Caco-2 (cell line): ENCODE results near the gene LMF1. TPM values are rescaled to one million over a fixed set of nuclear protein-coding genes. Genes with fewer than 3 reads are reported as not detected.
"Not testable (repeated sequence)": the region's sequence is repeated elsewhere in the genome, so short reads cannot be mapped to it uniquely, and the experiment has no call there.

ENCODE experiments used
- BruUV-seq: library from RNA; stranded (reverse); fragments of 400-500 nt; replicated peaks from 2 replicates; lab custom pipeline; 2021; lab: Mats Ljungman, UMichigan
- CTCF ChIA-PET: fragments of 300-600 bp; sonication (Branson Sonifier 250); formaldehyde crosslinking; loops from one replicate; lab custom pipeline; 2022; ENCODE audit warnings: antibody characterized with exemption; lab: Charles Lee
- POLR2A ChIA-PET: fragments of 300-600 bp; sonication (Branson Sonifier 250); formaldehyde crosslinking; loops from one replicate; lab custom pipeline; 2022; ENCODE audit warnings: antibody characterized with exemption; lab: Charles Lee
- DNase-seq, 2 experiments: peaks; one replicate each; pipeline versions ENCODE4 v3.0.0 to v3.0.0-alpha.2; 2020 to 2022
- H3K27me3 ChIP-seq: replicated peaks from 2 replicates; pipeline ENCODE4 v1.6.0; 2011; ENCODE audit warnings: low read length; ENCODE audit not compliant: control insufficient read depth, insufficient read depth
- H3K36me3 ChIP-seq: 2 replicates; pipeline ENCODE4 v1.5.1; 2011; ENCODE audit warnings: low read length; ENCODE audit not compliant: control insufficient read depth, insufficient read depth
- H3K4me1 ChIP-seq: fragments of 250-450 bp; sonication (Bioruptor Pico); 2 replicates; pipeline ENCODE4 v1.5.1; 2020; ENCODE audit warnings: mild to moderate bottlenecking
- H3K4me3 ChIP-seq: 2 replicates; pipeline ENCODE4 v1.5.1; 2011; ENCODE audit warnings: low read depth, mild to moderate bottlenecking, control low read depth, low read length
- H3K9me3 ChIP-seq: fragments of 250-450 bp; sonication (Bioruptor Pico); 2 replicates; pipeline ENCODE4 v1.5.1; 2020; ENCODE audit warnings: mild to moderate bottlenecking, moderate library complexity
- H3K27ac Mint-ChIP-seq: one replicate; pipeline ENCODE4 v1.8.0; 2022; ENCODE audit warnings: mixed read lengths; ENCODE audit not compliant: unreplicated experiment
- H3K27me3 Mint-ChIP-seq: one replicate; pipeline ENCODE4 v1.8.0; 2022; ENCODE audit warnings: mixed read lengths; ENCODE audit not compliant: insufficient read depth, unreplicated experiment
- H3K36me3 Mint-ChIP-seq: one replicate; pipeline ENCODE4 v1.8.0; 2022; ENCODE audit warnings: mild to moderate bottlenecking, mixed read lengths; ENCODE audit not compliant: insufficient read depth, unreplicated experiment
- H3K4me1 Mint-ChIP-seq: one replicate; pipeline ENCODE4 v1.8.0; 2022; ENCODE audit warnings: low read depth, mixed read lengths; ENCODE audit not compliant: unreplicated experiment
- H3K4me3 Mint-ChIP-seq: one replicate; pipeline ENCODE4 v1.8.0; 2022; ENCODE audit warnings: mild to moderate bottlenecking, moderate library complexity, mixed read lengths; ENCODE audit not compliant: unreplicated experiment
- H3K9me3 Mint-ChIP-seq: one replicate; pipeline ENCODE4 v1.8.0; 2022; ENCODE audit warnings: mixed read lengths; ENCODE audit not compliant: unreplicated experiment
- intact Hi-C: fragments of 100-400 bp; cut with micrococcal nuclease; formaldehyde crosslinking; loops from one replicate; pipeline ENCODE4 v1.10.0; 2022; ENCODE audit not compliant: unreplicated experiment
- total RNA-seq: library from RNA; stranded (reverse); gene quantifications from 2 replicates; pipeline ENCODE4 v1.2.3, GENCODE V29; 2022
- TF ChIP-seq, protein P1 (sequence below), 2 experiments: fragments of 200-600 bp in 1 of 2; IDR thresholded peaks; 1 replicate in 1 of 2; 2 replicates in 1 of 2; pipeline versions ENCODE4 v1.5.1 to v1.8.0; 2011 to 2022; ENCODE audit warnings: antibody characterized with exemption in 1 of 2, control low read depth in 1 of 2, inconsistent platforms in 1 of 2, low read depth in 1 of 2, low read length in 1 of 2, mild to moderate bottlenecking in 1 of 2, moderate library complexity in 1 of 2; ENCODE audit not compliant: insufficient read depth in 1 of 2, severe bottlenecking in 1 of 2, unreplicated experiment in 1 of 2

The LMF1 gene
- total RNA-seq, 1 experiment from 2014 or later, result 12.3 TPM

DNA sequence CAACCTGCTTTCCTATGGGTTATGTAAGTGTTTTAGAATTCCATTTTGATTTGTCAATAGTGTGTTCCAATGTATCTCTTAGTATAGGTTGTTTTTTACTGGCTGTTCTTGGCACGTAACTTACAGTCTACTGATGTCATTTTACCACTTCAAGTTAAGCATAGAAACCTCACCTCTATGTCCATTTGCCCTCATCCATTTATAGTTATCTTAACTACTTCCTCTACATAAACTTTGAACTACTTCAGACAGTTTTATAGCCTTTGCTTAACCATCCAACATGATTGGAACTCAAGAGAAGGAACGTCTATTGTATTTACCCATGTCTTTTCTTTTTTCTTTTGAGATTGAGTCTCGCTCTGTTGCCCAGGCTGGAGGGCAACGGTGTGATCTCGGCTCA lies 105.8 kb downstream of the LMF1 start:
- TF ChIP-seq, protein P1, sequence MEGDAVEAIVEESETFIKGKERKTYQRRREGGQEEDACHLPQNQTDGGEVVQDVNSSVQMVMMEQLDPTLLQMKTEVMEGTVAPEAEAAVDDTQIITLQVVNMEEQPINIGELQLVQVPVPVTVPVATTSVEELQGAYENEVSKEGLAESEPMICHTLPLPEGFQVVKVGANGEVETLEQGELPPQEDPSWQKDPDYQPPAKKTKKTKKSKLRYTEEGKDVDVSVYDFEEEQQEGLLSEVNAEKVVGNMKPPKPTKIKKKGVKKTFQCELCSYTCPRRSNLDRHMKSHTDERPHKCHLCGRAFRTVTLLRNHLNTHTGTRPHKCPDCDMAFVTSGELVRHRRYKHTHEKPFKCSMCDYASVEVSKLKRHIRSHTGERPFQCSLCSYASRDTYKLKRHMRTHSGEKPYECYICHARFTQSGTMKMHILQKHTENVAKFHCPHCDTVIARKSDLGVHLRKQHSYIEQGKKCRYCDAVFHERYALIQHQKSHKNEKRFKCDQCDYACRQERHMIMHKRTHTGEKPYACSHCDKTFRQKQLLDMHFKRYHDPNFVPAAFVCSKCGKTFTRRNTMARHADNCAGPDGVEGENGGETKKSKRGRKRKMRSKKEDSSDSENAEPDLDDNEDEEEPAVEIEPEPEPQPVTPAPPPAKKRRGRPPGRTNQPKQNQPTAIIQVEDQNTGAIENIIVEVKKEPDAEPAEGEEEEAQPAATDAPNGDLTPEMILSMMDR (IDR thresholded peaks at IDR 0.05; ENCODE audit: insufficient read depth in 1 of 2, low read depth in 1 of 2, low read length in 1 of 2, severe bottlenecking in 1 of 2, unreplicated experiment in 1 of 2), result no peak
- no peak for DNase-seq
- Histone ChIP-seq H3K36me3 (no peaks in the 10 kb centered on the region), H3K4me1 (no peaks in the 10 kb centered on the region), H3K27me3 (no peaks in the 10 kb centered on the region), H3K9me3 (no peaks in the 10 kb centered on the region), H3K4me3 (no peak overlapping the region)
- H3K4me3 Mint-ChIP-seq, result no peak overlapping the region
- H3K9me3 Mint-ChIP-seq, result no peaks in the 10 kb centered on the region
- BruUV-seq, result no TSS peak
- CTCF ChIA-PET, result no interaction called here
- peaks cover 6% of the 10 kb centered on the region for H3K27me3 Mint-ChIP-seq
- H3K27ac Mint-ChIP-seq, result no peak overlapping the region
- H3K36me3 Mint-ChIP-seq, result peaks cover 9% of the 10 kb centered on the region
- no peaks in the 10 kb centered on the region for H3K4me1 Mint-ChIP-seq
- intact Hi-C loops, result no loop called here
- POLR2A ChIA-PET, result no interaction called here

DNA sequence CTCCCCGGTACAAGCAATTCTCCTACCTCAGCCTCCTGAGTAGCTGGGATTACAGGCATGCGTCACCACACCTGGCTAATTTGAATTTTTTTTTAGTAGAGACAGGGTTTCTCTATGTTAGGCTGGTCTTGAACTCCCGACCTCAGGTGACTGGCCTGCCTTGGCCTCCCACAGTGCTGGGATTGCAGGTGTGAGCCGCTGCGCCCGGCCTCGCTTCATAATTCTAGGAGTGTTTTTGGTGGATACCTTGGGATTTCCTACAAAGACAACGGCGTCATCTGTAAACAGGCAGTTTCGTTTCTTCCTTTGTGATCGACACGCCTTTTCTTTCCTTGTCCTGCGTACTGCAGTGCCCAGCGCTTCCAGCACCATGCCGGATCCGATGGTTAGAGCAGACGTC lies 109.3 kb downstream of the LMF1 start:
- intact Hi-C loops, result no loop called here

DNA sequence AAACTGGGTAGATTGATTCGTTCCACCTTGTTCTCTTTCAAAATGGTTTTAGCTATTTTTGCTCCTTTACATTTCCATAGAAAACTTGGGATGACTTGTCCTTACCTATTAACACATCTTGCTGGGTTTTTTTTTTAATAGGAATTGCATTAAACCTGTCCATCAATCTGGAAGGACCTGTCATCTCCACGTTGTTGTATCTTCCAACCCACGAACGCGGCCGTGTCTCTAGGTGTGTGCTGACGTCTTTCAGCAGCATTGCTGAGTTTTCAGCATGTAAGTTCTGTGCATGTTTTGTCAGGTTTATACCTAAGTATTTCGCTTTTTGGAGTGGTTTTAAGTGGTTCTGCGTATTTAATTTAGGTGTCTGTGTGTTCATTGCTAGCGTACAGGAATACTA lies 109.9 kb downstream of the LMF1 start:
- intact Hi-C loops, result no loop called here
- Histone ChIP-seq H3K9me3 (peaks cover 11% of the 10 kb centered on the region; the same call in 1 of the 2 replicates), H3K4me3 (no peak overlapping the region), H3K4me1 (no peaks in the 10 kb centered on the region), H3K27me3 (no peaks in the 10 kb centered on the region), H3K36me3 (no peaks in the 10 kb centered on the region)
- no peak for DNase-seq
- no TSS peak for BruUV-seq
- no peak overlapping the region for H3K4me3 Mint-ChIP-seq
- H3K36me3 Mint-ChIP-seq, result peaks cover 23% of the 10 kb centered on the region
- H3K9me3 Mint-ChIP-seq, result no peaks in the 10 kb centered on the region
- POLR2A ChIA-PET, result no interaction called here
- peaks cover 6% of the 10 kb centered on the region for H3K27me3 Mint-ChIP-seq
- TF ChIP-seq, protein P1 (IDR thresholded peaks at IDR 0.05; ENCODE audit: insufficient read depth in 1 of 2, low read depth in 1 of 2, low read length in 1 of 2, severe bottlenecking in 1 of 2, unreplicated experiment in 1 of 2), result no peak
- no peaks in the 10 kb centered on the region for H3K4me1 Mint-ChIP-seq
- H3K27ac Mint-ChIP-seq, result no peak overlapping the region
- CTCF ChIA-PET, result no interaction called here

More for the DNA sequence above, 109.3 kb downstream of the LMF1 start:
- H3K9me3 ChIP-seq, result peaks cover 6% of the 10 kb centered on the region; the same call in 1 of the 2 replicates
- ChIA-PET CTCF (no interaction called here), POLR2A (interaction anchor here (0.7 kb wide), 1 partner anchor 816 kb away, joined by 3 read pairs; no protein-coding TSS in a partner anchor)
- no peaks in the 10 kb centered on the region for H3K4me1 ChIP-seq
- peaks cover 23% of the 10 kb centered on the region for H3K36me3 Mint-ChIP-seq
- H3K9me3 Mint-ChIP-seq, result no peaks in the 10 kb centered on the region
- DNase-seq, result no peak
- no peak overlapping the region for H3K4me3 ChIP-seq
- no peaks in the 10 kb centered on the region for H3K4me1 Mint-ChIP-seq
- H3K27ac Mint-ChIP-seq, result no peak overlapping the region
- H3K4me3 Mint-ChIP-seq, result no peak overlapping the region
- peaks cover 6% of the 10 kb centered on the region for H3K27me3 Mint-ChIP-seq
- no peaks in the 10 kb centered on the region for H3K36me3 ChIP-seq
- no peaks in the 10 kb centered on the region for H3K27me3 ChIP-seq
- no TSS peak for BruUV-seq
- TF ChIP-seq, protein P1 (IDR thresholded peaks at IDR 0.05; ENCODE audit: insufficient read depth in 1 of 2, low read depth in 1 of 2, low read length in 1 of 2, severe bottlenecking in 1 of 2, unreplicated experiment in 1 of 2), result no peak

DNA sequence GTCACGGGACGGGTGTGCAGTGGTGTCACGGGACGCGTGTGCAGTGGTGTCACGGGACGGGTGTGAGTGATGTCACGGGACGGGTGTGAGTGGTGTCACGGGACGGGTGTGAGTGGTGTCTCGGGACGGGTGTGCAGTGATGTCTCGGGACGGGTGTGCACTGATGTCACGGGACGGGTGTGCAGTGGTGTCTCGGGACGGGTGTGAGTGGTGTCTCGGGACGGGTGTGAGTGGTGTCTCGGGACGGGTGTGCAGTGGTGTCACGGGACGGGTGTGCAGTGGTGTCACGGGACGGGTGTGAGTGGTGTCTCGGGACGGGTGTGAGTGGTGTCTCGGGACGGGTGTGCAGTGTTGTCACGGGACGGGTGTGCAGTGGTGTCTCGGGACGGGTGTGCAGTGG lies 111.8 kb downstream of the LMF1 start:
- H3K4me1 ChIP-seq, BruUV-seq, H3K4me1 Mint-ChIP-seq, H3K27me3 ChIP-seq, H3K27me3 Mint-ChIP-seq, CTCF ChIA-PET, POLR2A ChIA-PET, H3K4me3 ChIP-seq, intact Hi-C loops, H3K36me3 ChIP-seq, H3K4me3 Mint-ChIP-seq, H3K9me3 Mint-ChIP-seq, DNase-seq, H3K27ac Mint-ChIP-seq: not testable (repeated sequence)
- H3K9me3 ChIP-seq, result peaks cover 11% of the 10 kb centered on the region; the same call in 1 of the 2 replicates
- H3K36me3 Mint-ChIP-seq, result peaks cover 23% of the 10 kb centered on the region

DNA sequence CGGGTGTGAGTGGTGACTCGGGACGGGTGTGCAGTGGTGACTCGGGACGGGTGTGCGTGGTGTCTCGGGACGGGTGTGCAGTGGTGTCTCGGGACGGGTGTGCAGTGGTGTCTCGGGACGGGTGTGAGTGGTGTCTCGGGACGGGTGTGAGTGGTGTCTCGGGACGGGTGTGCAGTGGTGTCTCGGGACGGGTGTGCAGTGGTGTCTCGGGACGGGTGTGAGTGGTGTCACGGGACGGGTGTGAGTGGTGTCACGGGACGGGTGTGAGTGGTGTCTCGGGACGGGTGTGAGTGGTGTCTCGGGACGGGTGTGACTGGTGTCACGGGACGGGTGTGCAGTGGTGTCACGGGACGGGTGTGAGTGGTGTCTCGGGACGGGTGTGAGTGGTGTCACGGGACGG lies 112.3 kb downstream of the LMF1 start:
- H3K27me3 ChIP-seq, DNase-seq, POLR2A ChIA-PET, H3K4me1 Mint-ChIP-seq, H3K36me3 ChIP-seq, BruUV-seq, CTCF ChIA-PET, H3K4me3 Mint-ChIP-seq, H3K4me3 ChIP-seq, H3K9me3 Mint-ChIP-seq, H3K4me1 ChIP-seq, H3K27ac Mint-ChIP-seq, intact Hi-C loops, H3K27me3 Mint-ChIP-seq: not testable (repeated sequence)
- peaks cover 28% of the 10 kb centered on the region for H3K36me3 Mint-ChIP-seq
- peaks cover 11% of the 10 kb centered on the region; the same call in 1 of the 2 replicates for H3K9me3 ChIP-seq
